Tongue (tissue), 2 donors: ENCODE results near the gene ZMPSTE24. TPM values are rescaled to one million over a fixed set of nuclear protein-coding genes. Genes with fewer than 3 reads are reported as not detected.

Experiments used
- DNase-seq: peaks from one replicate; pipeline ENCODE4 v3.0.0-alpha.2; 2015
- total RNA-seq: library from RNA; depleted of rRNA; stranded (reverse); fragments of >200 nt; gene quantifications from one replicate; pipeline ENCODE4 v1.2.3, GENCODE V29; 2014

Gene ZMPSTE24
- total RNA-seq, 1 donor from 2014 or later: 51.1 TPM

DNA sequence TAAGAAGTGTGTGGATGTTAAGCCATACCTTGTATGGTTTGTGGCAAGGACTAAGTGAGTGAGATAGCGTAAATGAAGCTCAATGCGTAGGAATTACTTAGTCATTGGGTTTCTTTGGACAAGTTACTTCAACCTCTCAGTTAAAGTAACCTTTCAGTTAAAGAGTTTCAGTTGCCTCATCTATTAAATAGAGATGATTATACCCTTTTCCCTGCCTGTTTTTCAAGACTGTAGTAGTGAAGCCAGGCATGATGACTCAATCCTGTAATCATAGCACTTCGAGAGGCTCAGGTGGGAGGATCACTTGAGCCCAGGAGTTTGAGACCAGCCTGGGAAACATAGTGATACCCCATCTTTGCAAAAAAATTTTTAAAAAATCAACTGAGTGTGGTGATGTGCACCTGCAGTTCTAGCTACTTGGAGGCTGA is 6.3 kb downstream of the ZMPSTE24 start:
- no peak for DNase-seq

DNA sequence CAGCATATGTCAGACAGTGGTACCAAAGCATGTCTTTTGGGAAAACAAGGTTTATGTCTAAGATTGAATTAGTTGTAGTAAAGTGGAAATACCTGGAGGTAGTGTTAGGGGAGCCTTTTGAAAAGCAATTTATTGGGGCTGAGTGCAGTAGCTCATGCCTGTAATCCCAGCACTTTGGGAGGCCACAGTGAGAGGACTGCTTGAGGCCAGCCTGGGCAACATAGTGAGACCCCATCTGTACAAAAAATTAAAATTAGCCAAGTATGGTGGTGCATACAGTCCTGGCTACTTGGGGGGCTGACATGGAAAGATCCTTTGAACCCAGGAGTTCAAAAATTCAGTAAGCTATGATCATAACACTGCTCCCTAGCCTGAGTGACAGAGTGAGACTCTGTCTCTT is 7.3 kb downstream of the ZMPSTE24 start:
- no peak for DNase-seq

DNA sequence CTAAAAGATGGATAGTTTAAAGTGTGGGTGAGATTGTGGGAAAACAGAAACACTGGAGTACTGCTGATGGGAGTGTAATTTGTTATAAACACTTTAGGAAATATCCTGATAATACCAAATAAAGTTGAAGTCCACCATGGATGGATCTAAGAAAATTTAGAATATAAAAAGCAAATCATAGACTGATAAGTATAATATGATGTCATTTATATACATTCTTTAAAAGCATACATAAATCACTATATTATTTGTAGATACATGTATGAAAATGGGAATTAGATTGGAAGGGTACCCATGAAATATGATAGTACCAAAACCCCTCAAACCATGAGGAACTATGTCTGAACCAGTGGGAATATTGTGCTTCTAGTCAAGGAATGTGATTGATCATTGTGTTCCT is 7.9 kb downstream of the ZMPSTE24 start:
- no peak for DNase-seq

- no peak for DNase-seq
Observed at GRCh38 chr1:40266786-40267535, 8.9 kb downstream of the ZMPSTE24 start.

- DNase-seq: peak; percentile 27
Observed at GRCh38 chr1:40267767-40268187, 9.7 kb downstream of the ZMPSTE24 start.

- DNase-seq: no peak
Observed at GRCh38 chr1:40268211-40268610, 10.2 kb downstream of the ZMPSTE24 start.

GRCh38 chr1:40270152-40270834 is 12.3 kb downstream of the ZMPSTE24 start:
- no peak for DNase-seq

DNA sequence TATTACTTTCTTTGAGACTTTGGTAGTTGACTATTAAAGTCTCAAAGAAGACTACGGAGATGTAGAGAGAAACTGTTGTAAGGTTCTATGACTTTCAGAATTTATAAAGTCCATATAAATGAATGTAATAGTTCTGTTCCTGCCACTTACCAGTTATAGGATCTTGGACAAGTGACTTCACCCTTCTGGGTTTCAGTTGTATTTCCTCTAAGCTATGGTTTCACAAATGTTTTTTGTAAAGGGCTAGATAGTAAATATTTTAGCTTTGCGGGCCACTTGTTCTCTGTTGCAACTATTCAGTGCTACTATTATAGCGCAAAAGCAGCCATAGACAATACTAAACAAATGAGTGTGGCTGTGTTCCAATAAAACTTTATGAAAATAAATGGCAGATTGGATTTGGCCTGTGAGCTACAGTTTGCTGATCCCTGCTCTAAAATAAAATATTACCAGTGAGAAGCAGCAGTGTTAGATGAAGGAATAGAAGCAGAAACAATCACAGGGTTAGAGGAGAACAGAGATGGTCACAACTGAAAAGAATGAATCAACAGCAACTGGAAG is 14.7 kb downstream of the ZMPSTE24 start:
- DNase-seq: no peak

- DNase-seq: no peak
Observed at GRCh38 chr1:40273547-40274166, 15.6 kb downstream of the ZMPSTE24 start.

- DNase-seq: no peak
Observed at GRCh38 chr1:40274331-40274730, 16.3 kb downstream of the ZMPSTE24 start.

- no peak for DNase-seq
Observed at GRCh38 chr1:40276122-40276521, 18.1 kb downstream of the ZMPSTE24 start.

- DNase-seq: no peak
Observed at GRCh38 chr1:40281853-40282252, 23.8 kb downstream of the ZMPSTE24 start.

GRCh38 chr1:40291293-40291692 is 33.3 kb downstream of the ZMPSTE24 start:
- DNase-seq: no peak

GRCh38 chr1:40299366-40300248 is 41.6 kb downstream of the ZMPSTE24 start:
- DNase-seq: no peak

GRCh38 chr1:40300249-40300567 is 42.2 kb downstream of the ZMPSTE24 start:
- no peak for DNase-seq

DNA sequence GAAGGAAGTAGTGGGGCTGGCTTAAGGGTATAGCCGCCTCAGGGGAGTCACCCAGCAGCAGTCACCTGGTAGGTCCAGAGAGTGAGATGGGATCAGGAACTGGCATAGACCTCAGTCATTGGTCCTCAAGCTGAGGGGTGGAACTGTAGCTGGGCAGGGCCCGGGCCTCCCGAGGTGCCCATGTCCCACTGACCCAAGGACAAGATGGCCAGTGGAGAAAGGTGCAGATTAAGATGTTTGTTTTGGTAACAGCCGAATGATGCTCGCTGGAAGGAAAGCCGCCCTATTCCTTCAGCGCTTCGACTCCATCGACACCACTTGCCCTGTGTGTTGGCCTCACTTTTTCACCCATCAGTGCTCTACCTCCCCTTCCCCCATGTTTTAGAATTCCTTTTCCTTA is 42.6 kb downstream of the ZMPSTE24 start:
- no peak for DNase-seq

- DNase-seq: no peak
Observed at GRCh38 chr1:40301066-40301465, 43.0 kb downstream of the ZMPSTE24 start.

- DNase-seq: no peak
Observed at GRCh38 chr1:40301541-40302299, 43.7 kb downstream of the ZMPSTE24 start.

- no peak for DNase-seq
Observed at GRCh38 chr1:40302475-40302874, 44.4 kb downstream of the ZMPSTE24 start.

DNA sequence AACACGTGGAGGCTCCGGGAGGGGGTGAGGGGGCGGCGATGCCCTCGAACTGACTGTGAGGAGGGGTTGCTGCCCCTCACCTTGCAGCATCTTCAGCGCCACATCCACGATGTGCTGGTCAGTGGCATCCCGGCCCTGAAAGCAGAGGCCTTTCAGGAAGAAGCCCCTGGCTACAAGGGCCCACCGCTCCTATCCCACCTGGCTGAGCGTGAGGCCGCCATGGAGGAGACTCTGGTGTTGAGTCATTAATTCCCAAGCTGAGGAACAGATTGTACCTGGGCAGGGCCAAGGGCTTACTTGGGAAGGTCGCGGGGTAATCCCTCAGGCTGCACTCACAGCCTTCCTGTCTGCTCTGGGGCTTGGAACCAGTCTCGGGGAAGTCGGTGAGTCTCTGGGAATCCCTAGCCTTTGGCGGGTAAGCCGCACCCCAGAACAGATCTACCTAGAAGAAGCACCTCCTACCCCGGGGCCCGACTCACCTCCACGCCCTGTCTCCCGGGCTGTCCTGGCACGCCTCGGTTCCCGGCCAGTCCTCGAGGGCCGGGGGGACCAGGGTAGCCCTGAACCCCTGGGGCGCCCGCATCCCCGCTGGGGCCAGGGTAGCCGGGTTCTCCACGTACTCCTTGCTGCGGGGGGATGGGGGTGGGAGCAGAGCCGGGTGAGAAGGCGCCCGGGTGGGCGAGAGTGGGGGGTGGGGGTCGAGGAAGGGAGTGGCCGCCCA is 45.2 kb downstream of the ZMPSTE24 start:
- DNase-seq: no peak

DNA sequence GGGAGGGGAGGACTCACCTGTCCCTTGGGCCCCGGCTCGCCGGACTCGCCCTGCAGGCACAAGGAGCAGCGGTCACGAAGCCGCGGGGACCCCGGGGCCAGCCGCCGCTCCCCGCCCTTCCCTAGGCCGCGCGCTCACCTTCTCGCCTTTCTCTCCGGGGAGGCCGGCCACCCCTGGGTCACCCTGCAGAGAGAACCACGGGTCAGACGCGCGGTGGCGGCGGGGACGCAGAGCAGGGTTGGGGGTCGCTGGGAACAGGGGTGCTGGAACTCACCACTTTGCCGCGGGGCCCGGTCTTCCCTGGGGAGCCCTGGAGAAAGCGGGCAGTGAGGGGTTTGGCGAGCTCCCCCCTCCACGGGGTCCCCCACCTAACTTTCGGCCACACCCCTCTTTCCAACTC is 45.8 kb downstream of the ZMPSTE24 start:
- no peak for DNase-seq
